WTC11 (cell line): ENCODE results near the gene SMG9. TPM values are rescaled to one million over a fixed set of nuclear protein-coding genes. Genes with fewer than 3 reads are reported as not detected.
A peak's percentile ranks its signal among the peaks of the same experiment; 100 is the strongest.
"Not testable (repeated sequence)": the region's sequence is repeated elsewhere in the genome, so short reads cannot be mapped to it uniquely, and the experiment has no call there.

Experiments
- ATAC-seq: fragments of 200-7000 bp; cut with Tn5 transposase; 2 replicates; pipeline ENCODE4 v1.10.0; 2021; ENCODE audit warnings: mild to moderate bottlenecking, moderate library complexity
- CTCF ChIA-PET: fragments of 300-600 bp; sonication (Branson Sonifier 250); formaldehyde crosslinking; loops from one replicate; lab custom pipeline; 2021; ENCODE audit warnings: antibody characterized with exemption; lab: Charles Lee
- POLR2A ChIA-PET: fragments of 350-600 bp; sonication (Branson Sonifier 250); formaldehyde crosslinking; loops from one replicate; lab custom pipeline; 2021; ENCODE audit warnings: antibody characterized with exemption; lab: Charles Lee
- DNase-seq: peaks from one replicate; pipeline ENCODE4 v3.0.0; 2021; ENCODE audit warnings: low spot score
- H3K27ac Mint-ChIP-seq: 2 replicates; pipeline ENCODE4 v1.8.0; 2021; ENCODE audit warnings: mixed read lengths
- H3K27me3 Mint-ChIP-seq: 2 replicates; pipeline ENCODE4 v1.8.0; 2021; ENCODE audit warnings: low read depth, mild to moderate bottlenecking, moderate library complexity, mixed read lengths
- H3K36me3 Mint-ChIP-seq: 2 replicates; pipeline ENCODE4 v1.8.0; 2021; ENCODE audit warnings: mixed read lengths
- H3K4me1 Mint-ChIP-seq: 2 replicates; pipeline ENCODE4 v1.8.0; 2022; ENCODE audit warnings: mixed read lengths
- H3K4me3 Mint-ChIP-seq: 2 replicates; pipeline ENCODE4 v1.8.0; 2021; ENCODE audit warnings: mild to moderate bottlenecking, moderate library complexity, mixed read lengths
- H3K9me3 Mint-ChIP-seq: 2 replicates; pipeline ENCODE4 v1.8.0; 2021; ENCODE audit warnings: mixed read lengths
- ATF1 ChIP-seq: sonication (generic); formaldehyde crosslinking; IDR thresholded peaks from 2 replicates; pipeline ENCODE4 v1.8.1; 2023; ENCODE audit warnings: mild to moderate bottlenecking, moderate library complexity, missing genetic modification reagents
- CREB1 ChIP-seq: sonication (generic); formaldehyde crosslinking; IDR thresholded peaks from 2 replicates; pipeline ENCODE4 v1.8.0; 2023; ENCODE audit warnings: mild to moderate bottlenecking, missing genetic modification reagents
- CREM ChIP-seq: sonication (generic); formaldehyde crosslinking; IDR thresholded peaks from 2 replicates; pipeline ENCODE4 v1.8.1; 2022; ENCODE audit warnings: mild to moderate bottlenecking, missing genetic modification reagents, moderate library complexity
- EMX1 ChIP-seq: fragments of 250-450 bp; sonication (Bioruptor Pico); IDR thresholded peaks from 2 replicates; pipeline ENCODE4 v1.8.0; 2021; ENCODE audit warnings: mild to moderate bottlenecking
- ETV6 ChIP-seq: sonication (generic); formaldehyde crosslinking; IDR thresholded peaks from 2 replicates; pipeline ENCODE4 v1.8.1; 2022; ENCODE audit warnings: mild to moderate bottlenecking, missing genetic modification reagents
- FOXK1 ChIP-seq: sonication (generic); formaldehyde crosslinking; IDR thresholded peaks from 2 replicates; pipeline ENCODE4 v1.8.0; 2022; ENCODE audit warnings: mild to moderate bottlenecking, moderate library complexity, missing genetic modification reagents
- GABPB1 ChIP-seq: sonication (generic); formaldehyde crosslinking; IDR thresholded peaks from 2 replicates; pipeline ENCODE4 v1.8.1; 2023; ENCODE audit warnings: mild to moderate bottlenecking, missing genetic modification reagents
- HMGA2 ChIP-seq: fragments of 250-450 bp; sonication (Bioruptor Pico); IDR thresholded peaks from 2 replicates; pipeline ENCODE4 v1.4.0; 2021; ENCODE audit warnings: mild to moderate bottlenecking, moderate library complexity
- JAZF1 ChIP-seq: fragments of 250-450 bp; sonication (Bioruptor Pico); IDR thresholded peaks from 2 replicates; pipeline ENCODE4 v1.9.0; 2021; ENCODE audit warnings: moderate library complexity, mild to moderate bottlenecking, inconsistent platforms
- NR1H2 ChIP-seq: sonication (generic); formaldehyde crosslinking; IDR thresholded peaks from 2 replicates; pipeline ENCODE4 v1.9.0; 2021; ENCODE audit warnings: mild to moderate bottlenecking, moderate library complexity, missing genetic modification reagents
- ZNF423 ChIP-seq: fragments of 250-450 bp; sonication (Bioruptor Pico); IDR thresholded peaks from 2 replicates; pipeline ENCODE4 v2.1.2; 2022; ENCODE audit warnings: mild to moderate bottlenecking, moderate library complexity
- total RNA-seq: library from RNA; stranded (reverse); gene quantifications from 3 replicates; pipeline ENCODE4 v1.2.3, GENCODE V29; 2021
- TF ChIP-seq, protein P1 (sequence below): sonication (generic); formaldehyde crosslinking; IDR thresholded peaks from 2 replicates; pipeline ENCODE4 v1.8.0; 2023; ENCODE audit warnings: missing genetic modification reagents
- TF ChIP-seq, protein P2 (sequence below): sonication (generic); formaldehyde crosslinking; IDR thresholded peaks from 2 replicates; pipeline ENCODE4 v1.8.1; 2022; ENCODE audit warnings: mild to moderate bottlenecking, moderate library complexity, missing genetic modification reagents
- TF ChIP-seq, protein P3 (sequence below): sonication (generic); formaldehyde crosslinking; IDR thresholded peaks from 2 replicates; pipeline ENCODE4 v1.8.1; 2022; ENCODE audit warnings: missing genetic modification reagents, borderline replicate concordance
- TF ChIP-seq, protein P4 (sequence below): sonication (generic); formaldehyde crosslinking; IDR thresholded peaks from 2 replicates; pipeline ENCODE4 v1.8.0; 2022; ENCODE audit warnings: mild to moderate bottlenecking, missing genetic modification reagents
- TF ChIP-seq, protein P5 (sequence below): sonication (generic); formaldehyde crosslinking; IDR thresholded peaks from 2 replicates; pipeline ENCODE4 v1.8.0; 2022; ENCODE audit warnings: mild to moderate bottlenecking, missing genetic modification reagents
- TF ChIP-seq, protein P6 (sequence below): fragments of 250-450 bp; sonication (Bioruptor Pico); IDR thresholded peaks from 2 replicates; pipeline ENCODE4 v1.9.0; 2021; ENCODE audit warnings: mild to moderate bottlenecking
- TF ChIP-seq, protein P7 (sequence below): sonication (generic); formaldehyde crosslinking; IDR thresholded peaks from 2 replicates; pipeline ENCODE4 v1.8.1; 2022; ENCODE audit warnings: mild to moderate bottlenecking, missing genetic modification reagents, moderate library complexity, borderline replicate concordance

The SMG9 gene
- total RNA-seq, 1 experiment from 2014 or later, result 25.7 TPM

DNA sequence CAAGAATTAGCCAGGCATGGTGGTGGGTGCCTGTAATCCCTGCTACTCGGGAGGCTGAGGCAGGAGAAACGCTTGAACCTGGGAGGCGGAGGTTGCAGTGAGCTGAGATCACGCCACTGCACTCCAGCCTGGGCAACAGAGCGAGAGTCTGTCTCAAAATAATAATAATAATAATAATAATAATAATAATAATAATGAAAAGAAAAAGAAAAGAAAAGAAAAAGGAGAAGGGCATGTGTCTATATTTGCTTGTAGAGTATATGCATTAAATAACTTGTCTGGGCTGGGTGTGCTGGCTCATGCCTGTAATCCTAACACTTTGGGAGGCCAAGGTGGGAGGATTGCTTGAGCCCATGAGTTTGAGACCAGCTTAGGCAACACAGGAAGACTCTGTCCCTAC is 72.5 kb downstream of the SMG9 start:
- CTCF ChIA-PET, result interaction anchor here (0.9 kb wide), 1 partner anchor 41 kb away, joined by 3 read pairs; no protein-coding TSS in a partner anchor
- DNase-seq, H3K27me3 Mint-ChIP-seq, H3K4me3 Mint-ChIP-seq, POLR2A ChIA-PET, H3K4me1 Mint-ChIP-seq, ATAC-seq, H3K9me3 Mint-ChIP-seq, H3K36me3 Mint-ChIP-seq, H3K27ac Mint-ChIP-seq: not testable (repeated sequence)
- peak; percentile 56; the same call in 1 of the 2 replicates for TF ChIP-seq HMGA2

DNA sequence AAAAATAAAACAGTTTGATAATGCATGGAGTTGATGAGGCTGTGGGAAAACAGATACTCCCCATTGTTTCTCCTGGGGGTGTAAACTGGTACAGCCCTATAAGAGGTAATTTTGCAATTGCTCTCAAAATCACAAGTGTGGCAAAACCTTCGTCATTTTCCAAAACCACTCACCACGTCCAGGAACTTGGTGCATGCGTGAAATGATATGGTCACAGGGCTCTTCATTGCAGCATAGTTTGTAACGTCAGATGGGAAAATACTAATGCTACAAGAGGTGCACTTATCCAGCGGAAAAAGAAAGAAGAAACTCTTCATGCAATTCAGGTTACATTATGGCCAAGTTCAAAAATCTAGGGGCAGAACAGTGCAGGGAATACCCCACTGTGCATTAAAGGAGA is 72.9 kb downstream of the SMG9 start:
- H3K27ac Mint-ChIP-seq, result peak overlapping the region; percentile 13; the same call in 1 of the 2 replicates
- H3K9me3 Mint-ChIP-seq, result no peaks in the 10 kb centered on the region
- H3K36me3 Mint-ChIP-seq, result no peaks in the 10 kb centered on the region
- POLR2A ChIA-PET, result no interaction called here
- CTCF ChIA-PET, result interaction anchor here (0.9 to 1.7 kb wide), 2 partner anchors 13 to 42 kb away, joined by 3 to 8 read pairs; no protein-coding TSS in a partner anchor
- TF ChIP-seq, protein P1, sequence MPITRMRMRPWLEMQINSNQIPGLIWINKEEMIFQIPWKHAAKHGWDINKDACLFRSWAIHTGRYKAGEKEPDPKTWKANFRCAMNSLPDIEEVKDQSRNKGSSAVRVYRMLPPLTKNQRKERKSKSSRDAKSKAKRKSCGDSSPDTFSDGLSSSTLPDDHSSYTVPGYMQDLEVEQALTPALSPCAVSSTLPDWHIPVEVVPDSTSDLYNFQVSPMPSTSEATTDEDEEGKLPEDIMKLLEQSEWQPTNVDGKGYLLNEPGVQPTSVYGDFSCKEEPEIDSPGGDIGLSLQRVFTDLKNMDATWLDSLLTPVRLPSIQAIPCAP (CRISPR knock-in tag), result no peak
- TF ChIP-seq GABPB1 (CRISPR knock-in tag), result no peak
- TF ChIP-seq ETV6 (CRISPR knock-in tag), result no peak
- TF ChIP-seq HMGA2, result no peak
- TF ChIP-seq, protein P2, sequence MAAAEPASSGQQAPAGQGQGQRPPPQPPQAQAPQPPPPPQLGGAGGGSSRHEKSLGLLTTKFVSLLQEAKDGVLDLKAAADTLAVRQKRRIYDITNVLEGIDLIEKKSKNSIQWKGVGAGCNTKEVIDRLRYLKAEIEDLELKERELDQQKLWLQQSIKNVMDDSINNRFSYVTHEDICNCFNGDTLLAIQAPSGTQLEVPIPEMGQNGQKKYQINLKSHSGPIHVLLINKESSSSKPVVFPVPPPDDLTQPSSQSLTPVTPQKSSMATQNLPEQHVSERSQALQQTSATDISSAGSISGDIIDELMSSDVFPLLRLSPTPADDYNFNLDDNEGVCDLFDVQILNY (CRISPR knock-in tag), result no peak
- TF ChIP-seq, protein P3, sequence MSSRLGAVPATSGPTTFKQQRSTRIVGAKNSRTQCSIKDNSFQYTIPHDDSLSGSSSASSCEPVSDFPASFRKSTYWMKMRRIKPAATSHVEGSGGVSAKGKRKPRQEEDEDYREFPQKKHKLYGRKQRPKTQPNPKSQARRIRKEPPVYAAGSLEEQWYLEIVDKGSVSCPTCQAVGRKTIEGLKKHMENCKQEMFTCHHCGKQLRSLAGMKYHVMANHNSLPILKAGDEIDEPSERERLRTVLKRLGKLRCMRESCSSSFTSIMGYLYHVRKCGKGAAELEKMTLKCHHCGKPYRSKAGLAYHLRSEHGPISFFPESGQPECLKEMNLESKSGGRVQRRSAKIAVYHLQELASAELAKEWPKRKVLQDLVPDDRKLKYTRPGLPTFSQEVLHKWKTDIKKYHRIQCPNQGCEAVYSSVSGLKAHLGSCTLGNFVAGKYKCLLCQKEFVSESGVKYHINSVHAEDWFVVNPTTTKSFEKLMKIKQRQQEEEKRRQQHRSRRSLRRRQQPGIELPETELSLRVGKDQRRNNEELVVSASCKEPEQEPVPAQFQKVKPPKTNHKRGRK (CRISPR knock-in tag), result no peak
- no peak for TF ChIP-seq CREM (CRISPR knock-in tag)
- TF ChIP-seq, protein P4, sequence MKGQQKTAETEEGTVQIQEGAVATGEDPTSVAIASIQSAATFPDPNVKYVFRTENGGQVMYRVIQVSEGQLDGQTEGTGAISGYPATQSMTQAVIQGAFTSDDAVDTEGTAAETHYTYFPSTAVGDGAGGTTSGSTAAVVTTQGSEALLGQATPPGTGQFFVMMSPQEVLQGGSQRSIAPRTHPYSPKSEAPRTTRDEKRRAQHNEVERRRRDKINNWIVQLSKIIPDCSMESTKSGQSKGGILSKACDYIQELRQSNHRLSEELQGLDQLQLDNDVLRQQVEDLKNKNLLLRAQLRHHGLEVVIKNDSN (CRISPR knock-in tag), result no peak
- no peak for TF ChIP-seq EMX1 (CRISPR knock-in tag)
- TF ChIP-seq, protein P5, sequence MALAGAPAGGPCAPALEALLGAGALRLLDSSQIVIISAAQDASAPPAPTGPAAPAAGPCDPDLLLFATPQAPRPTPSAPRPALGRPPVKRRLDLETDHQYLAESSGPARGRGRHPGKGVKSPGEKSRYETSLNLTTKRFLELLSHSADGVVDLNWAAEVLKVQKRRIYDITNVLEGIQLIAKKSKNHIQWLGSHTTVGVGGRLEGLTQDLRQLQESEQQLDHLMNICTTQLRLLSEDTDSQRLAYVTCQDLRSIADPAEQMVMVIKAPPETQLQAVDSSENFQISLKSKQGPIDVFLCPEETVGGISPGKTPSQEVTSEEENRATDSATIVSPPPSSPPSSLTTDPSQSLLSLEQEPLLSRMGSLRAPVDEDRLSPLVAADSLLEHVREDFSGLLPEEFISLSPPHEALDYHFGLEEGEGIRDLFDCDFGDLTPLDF (CRISPR knock-in tag), result no peak
- TF ChIP-seq, protein P6, sequence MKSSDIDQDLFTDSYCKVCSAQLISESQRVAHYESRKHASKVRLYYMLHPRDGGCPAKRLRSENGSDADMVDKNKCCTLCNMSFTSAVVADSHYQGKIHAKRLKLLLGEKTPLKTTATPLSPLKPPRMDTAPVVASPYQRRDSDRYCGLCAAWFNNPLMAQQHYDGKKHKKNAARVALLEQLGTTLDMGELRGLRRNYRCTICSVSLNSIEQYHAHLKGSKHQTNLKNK (CRISPR knock-in tag), result no peak
- TF ChIP-seq JAZF1 (CRISPR knock-in tag), result no peak
- no peak for TF ChIP-seq FOXK1 (CRISPR knock-in tag)
- no peak for TF ChIP-seq CREB1 (CRISPR knock-in tag)
- TF ChIP-seq, protein P7, sequence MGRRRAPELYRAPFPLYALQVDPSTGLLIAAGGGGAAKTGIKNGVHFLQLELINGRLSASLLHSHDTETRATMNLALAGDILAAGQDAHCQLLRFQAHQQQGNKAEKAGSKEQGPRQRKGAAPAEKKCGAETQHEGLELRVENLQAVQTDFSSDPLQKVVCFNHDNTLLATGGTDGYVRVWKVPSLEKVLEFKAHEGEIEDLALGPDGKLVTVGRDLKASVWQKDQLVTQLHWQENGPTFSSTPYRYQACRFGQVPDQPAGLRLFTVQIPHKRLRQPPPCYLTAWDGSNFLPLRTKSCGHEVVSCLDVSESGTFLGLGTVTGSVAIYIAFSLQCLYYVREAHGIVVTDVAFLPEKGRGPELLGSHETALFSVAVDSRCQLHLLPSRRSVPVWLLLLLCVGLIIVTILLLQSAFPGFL (CRISPR knock-in tag), result no peak
- TF ChIP-seq ATF1 (CRISPR knock-in tag), result no peak
- TF ChIP-seq NR1H2 (CRISPR knock-in tag), result no peak
- TF ChIP-seq ZNF423 (CRISPR knock-in tag), result no peak
- no peaks in the 10 kb centered on the region for H3K27me3 Mint-ChIP-seq
- no peak overlapping the region for H3K4me3 Mint-ChIP-seq
- DNase-seq (no peak), ATAC-seq (no peak)
- 0 out of 2 replicates have a peak, but pooled peaks cover 5% of the 10 kb centered on the region for H3K4me1 Mint-ChIP-seq
